ENCODE results near the gene KATNB1.

GRCh38 chr16:57799600-57800199, 64.1 kb downstream of the KATNB1 start:
- TF ChIP-seq CTCF (IDR thresholded peaks at IDR 0.05) (no peak), POLR2A (IDR thresholded peaks at IDR 0.05) (no peak)
